ENCODE results near the gene CCDC182. TPM values are rescaled to one million over a fixed set of nuclear protein-coding genes. Genes with fewer than 3 reads are reported as not detected.

CCDC182 gene
- total RNA-seq, 1 donor = not detected

GRCh38 chr17:57703273-57703672, 41.8 kb downstream of the CCDC182 start:
- DNase-seq (ENCODE audit: low read depth in 2 of 3, low spot score in 2 of 3) = no peak

DNA sequence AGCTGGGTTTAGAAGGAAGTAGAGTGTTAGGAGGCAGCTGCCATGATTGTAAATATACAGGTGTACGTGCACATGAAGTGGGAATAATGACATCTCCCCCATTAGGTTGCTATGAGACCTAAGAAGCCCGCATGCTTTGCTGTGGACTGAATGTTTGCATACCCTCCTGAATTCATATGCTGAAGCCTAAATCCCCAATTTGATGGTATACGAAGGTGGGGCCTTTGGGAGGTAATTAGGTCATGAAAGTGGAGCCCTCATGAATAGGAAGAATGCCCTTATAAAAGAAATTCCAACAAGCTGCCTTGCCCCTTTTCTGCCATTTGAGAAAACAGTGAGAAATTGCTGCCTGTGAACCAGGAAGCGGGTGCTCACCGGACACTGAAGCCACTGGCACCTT, 44.0 kb downstream of the CCDC182 start:
- no peak for DNase-seq (ENCODE audit: low read depth in 2 of 3, low spot score in 2 of 3)

GRCh38 chr17:57699751-57700219, 45.3 kb downstream of the CCDC182 start:
- DNase-seq (ENCODE audit: low read depth in 2 of 3, low spot score in 2 of 3) = no peak

- DNase-seq (ENCODE audit: low read depth in 2 of 3, low spot score in 2 of 3) = no peak
Measured at GRCh38 chr17:57697891-57698711, 47.0 kb downstream of the CCDC182 start.

- no peak for DNase-seq (ENCODE audit: low read depth in 2 of 3, low spot score in 2 of 3)
Measured at GRCh38 chr17:57697197-57697596, 47.9 kb downstream of the CCDC182 start.

DNA sequence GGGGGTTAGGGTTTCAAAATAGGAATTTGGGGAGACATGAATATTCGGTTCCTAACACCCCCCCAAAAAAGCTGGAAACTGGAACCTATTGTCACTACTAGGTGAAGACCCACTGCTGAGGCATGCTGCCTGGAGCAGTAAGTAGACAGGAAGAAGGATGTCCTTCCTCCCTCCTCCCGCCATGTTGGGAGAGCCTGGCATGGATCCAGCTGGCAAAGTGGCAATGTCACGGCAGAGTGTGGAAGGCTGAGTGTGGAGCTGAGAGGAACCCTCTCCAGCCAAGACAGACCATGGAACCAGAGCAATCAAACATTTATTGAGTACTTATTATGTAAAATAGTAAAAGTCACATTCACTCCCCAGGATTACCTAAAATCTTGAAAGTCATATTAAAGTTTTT, 49.0 kb downstream of the CCDC182 start:
- no peak for DNase-seq (ENCODE audit: low read depth in 2 of 3, low spot score in 2 of 3)

Small RNA genes lying within 50 kb of the gene (small RNA-seq; reads per million reads assigned to genes)
- not detected for gene RN7SKP94

Other genes with a start within 250 kb of the CCDC182 start
- gene MRPS23, start 104.7 kb upstream of the CCDC182 start, total RNA-seq = 11.6 TPM
- 0.54 TPM for gene CUEDC1, start 210.1 kb upstream of the CCDC182 start, total RNA-seq
- gene VEZF1, start 243.0 kb upstream of the CCDC182 start, total RNA-seq = 85.1 TPM

Measured in hematopoietic multipotent progenitor cell (in vitro differentiated cells).